ENCODE measurements around the gene CRYGN. TPM values are rescaled to one million over a fixed set of nuclear protein-coding genes. Genes with fewer than 3 reads are reported as not detected.

The CRYGN gene
- polyA plus RNA-seq, 1 of the 3 experiments (the other 2 are of a cell fraction): not detected

- Histone ChIP-seq H3K9me3 (no peaks in the 10 kb centered on the region), H3K79me2 (ENCODE audit: insufficient read depth) (no peaks in the 10 kb centered on the region), H3K27ac (ENCODE audit: low read depth in 2 of 2, low read length in 1 of 2) (no peak overlapping the region), H3K4me1 (ENCODE audit: control insufficient read depth in 1 of 2, insufficient read depth in 2 of 2, low read depth in 1 of 2, low read length in 1 of 2) (peaks cover 0 to 14% of the 10 kb centered on the region in 2 experiments; a peak in 1 of 4 replicates), H3K27me3 (ENCODE audit: insufficient read depth) (no peaks in the 10 kb centered on the region), H3F3A (replicated peaks; ENCODE audit: insufficient read depth) (peaks cover 12% of the 10 kb centered on the region), H3K4me2 (no peak overlapping the region), H3K4me3 (ENCODE audit: low read depth in 2 of 2, low read length in 1 of 2) (no peak overlapping the region), H3K9me2 (no peaks in the 10 kb centered on the region), H2AFZ (ENCODE audit: low read depth) (no peak overlapping the region), H3K9ac (no peak overlapping the region), H4K20me1 (ENCODE audit: insufficient read depth) (no peaks in the 10 kb centered on the region), H3K36me3 (replicated peaks in 1 of 2; ENCODE audit: control insufficient read depth in 1 of 2, insufficient read depth in 2 of 2, low read length in 1 of 2) (no peaks in the 10 kb centered on the region)
- CTCF ChIA-PET: interaction anchor here (0.7 to 2.0 kb wide), 5 partner anchors 9 to 89 kb away, joined by 3 to 10 read pairs (median 3); no protein-coding TSS in a partner anchor
- POLR2A ChIA-PET: no interaction called here
- TF ChIP-seq RXRA (IDR thresholded peaks at IDR 0.05; ENCODE audit: borderline replicate concordance, low read depth): no peak
- TF ChIP-seq RCOR1 (IDR thresholded peaks at IDR 0.05; ENCODE audit: low read length): no peak
- WGBS (ENCODE audit: low lambda C conversion rate): 79% methylated on average over 3 of the region's 4 CpGs
- DNase-seq: no peak
These were observed 16.8 kb upstream of the CRYGN start for GRCh38 chr7:151456782-151457181.

- no peaks in the 10 kb centered on the region for H3K79me2 ChIP-seq (ENCODE audit: insufficient read depth)
- H3K4me2 ChIP-seq: no peak overlapping the region
- 79% methylated on average over 5 of the region's 5 CpGs for WGBS (ENCODE audit: low lambda C conversion rate)
- H3K9me2 ChIP-seq: no peaks in the 10 kb centered on the region
- H3K9me3 ChIP-seq: no peaks in the 10 kb centered on the region
- no peak for TF ChIP-seq RAD21 (IDR thresholded peaks at IDR 0.05; ENCODE audit: low read length)
- TF ChIP-seq POLR2AphosphoS5 (IDR thresholded peaks at IDR 0.05; ENCODE audit: low read depth, low read length): no peak
- no peak for TF ChIP-seq EZH2phosphoT487 (IDR thresholded peaks at IDR 0.05; ENCODE audit: borderline replicate concordance, low read depth)
- no peak for TF ChIP-seq JUND (IDR thresholded peaks at IDR 0.05)
- H2AFZ ChIP-seq (ENCODE audit: low read depth): no peak overlapping the region
- H3K4me3 ChIP-seq (ENCODE audit: low read depth in 2 of 2, low read length in 1 of 2): no peak overlapping the region
- no peak overlapping the region for H3K27ac ChIP-seq (ENCODE audit: low read depth in 2 of 2, low read length in 1 of 2)
- H3K36me3 ChIP-seq (replicated peaks in 1 of 2; ENCODE audit: control insufficient read depth in 1 of 2, insufficient read depth in 2 of 2, low read length in 1 of 2): no peaks in the 10 kb centered on the region
- H3F3A ChIP-seq (replicated peaks; ENCODE audit: insufficient read depth): peaks cover 12% of the 10 kb centered on the region
- CTCF ChIA-PET: interaction anchor here (0.7 to 2.0 kb wide), 6 partner anchors 8 to 89 kb away, joined by 3 to 10 read pairs (median 4); no protein-coding TSS in a partner anchor
- no peaks in the 10 kb centered on the region for H4K20me1 ChIP-seq (ENCODE audit: insufficient read depth)
- DNase-seq: no peak
- no peak overlapping the region for H3K9ac ChIP-seq
- POLR2A ChIA-PET: no interaction called here
- no peaks in the 10 kb centered on the region for H3K27me3 ChIP-seq (ENCODE audit: insufficient read depth)
- peaks cover 0 to 14% of the 10 kb centered on the region in 2 experiments; a peak in 1 of 4 replicates for H3K4me1 ChIP-seq (ENCODE audit: control insufficient read depth in 1 of 2, insufficient read depth in 2 of 2, low read depth in 1 of 2, low read length in 1 of 2)
These were observed 16.3 kb upstream of the CRYGN start for GRCh38 chr7:151456276-151456675.

GRCh38 chr7:151455690-151456089 is 15.7 kb upstream of the CRYGN start:
- H3K27me3 ChIP-seq (ENCODE audit: insufficient read depth): no peaks in the 10 kb centered on the region
- H3K9ac ChIP-seq: no peak overlapping the region
- DNase-seq: no peak
- no peaks in the 10 kb centered on the region for H4K20me1 ChIP-seq (ENCODE audit: insufficient read depth)
- no peak overlapping the region for H3K27ac ChIP-seq (ENCODE audit: low read depth in 2 of 2, low read length in 1 of 2)
- H3K79me2 ChIP-seq (ENCODE audit: insufficient read depth): no peaks in the 10 kb centered on the region
- no peak overlapping the region for H3K4me2 ChIP-seq
- no peaks in the 10 kb centered on the region for H3K9me2 ChIP-seq
- peaks cover 0 to 14% of the 10 kb centered on the region in 2 experiments; a peak in 1 of 4 replicates for H3K4me1 ChIP-seq (ENCODE audit: control insufficient read depth in 1 of 2, insufficient read depth in 2 of 2, low read depth in 1 of 2, low read length in 1 of 2)
- WGBS (ENCODE audit: low lambda C conversion rate): 87% methylated on average over 4 of the region's 4 CpGs
- H3F3A ChIP-seq (replicated peaks; ENCODE audit: insufficient read depth): peaks cover 8% of the 10 kb centered on the region
- no peaks in the 10 kb centered on the region for H3K9me3 ChIP-seq
- no peaks in the 10 kb centered on the region for H3K36me3 ChIP-seq (replicated peaks in 1 of 2; ENCODE audit: control insufficient read depth in 1 of 2, insufficient read depth in 2 of 2, low read length in 1 of 2)
- ChIA-PET CTCF (interaction anchor here (0.7 to 1.0 kb wide), 2 partner anchors 17 to 87 kb away, joined by 3 to 5 read pairs; no protein-coding TSS in a partner anchor), POLR2A (no interaction called here)
- no peak overlapping the region for H3K4me3 ChIP-seq (ENCODE audit: low read depth in 2 of 2, low read length in 1 of 2)
- H2AFZ ChIP-seq (ENCODE audit: low read depth): no peak overlapping the region
- TF ChIP-seq RFX5 (IDR thresholded peaks at IDR 0.05; ENCODE audit: low read length) (no peak), SMC3 (IDR thresholded peaks at IDR 0.05; ENCODE audit: low read depth, low read length) (no peak), MEF2A (IDR thresholded peaks at IDR 0.05; ENCODE audit: borderline replicate concordance, low read depth) (no peak), ELF1 (IDR thresholded peaks at IDR 0.05) (no peak), IRF3 (IDR thresholded peaks at IDR 0.05; ENCODE audit: low read depth, low read length) (no peak), YY1 (IDR thresholded peaks at IDR 0.05; ENCODE audit: low read depth) (no peak), SIN3A (IDR thresholded peaks at IDR 0.05; ENCODE audit: borderline replicate concordance, low read depth, low read length) (no peak), NRF1 (IDR thresholded peaks at IDR 0.05; ENCODE audit: low read depth, low read length) (no peak), TAF1 (IDR thresholded peaks at IDR 0.05; ENCODE audit: borderline replicate concordance, low read depth, low read length) (no peak), FOXM1 (IDR thresholded peaks at IDR 0.05; ENCODE audit: low read depth) (no peak), ZBTB33 (IDR thresholded peaks at IDR 0.05; ENCODE audit: borderline replicate concordance, low read depth) (no peak), FOXJ3 (CRISPR knock-in tag; IDR thresholded peaks at IDR 0.05) (no peak), MAX (IDR thresholded peaks at IDR 0.05; ENCODE audit: low read depth) (no peak), TCF12 (IDR thresholded peaks at IDR 0.05) (no peak)

Data from SK-N-SH (cell line).